HG03139 (cell line): ENCODE results near the gene RAB11FIP4.
"Not testable (repeated sequence)": the region's sequence is repeated elsewhere in the genome, so short reads cannot be mapped to it uniquely, and the experiment has no call there.

Experiments
- ATAC-seq: cut with Tn5 transposase; IDR thresholded peaks from one replicate; pipeline ENCODE4 v1.9.1; 2021; ENCODE audit not compliant: unreplicated experiment

The RAB11FIP4 gene

GRCh38 chr17:31391496-31391949, at the start of gene RAB11FIP4:
Gene RAB11FIP4, plus strand, starts transcription at chr17:31391675. Its CDS starts 178 bp downstream, at chr17:31391853.
- no peak for ATAC-seq

GRCh38 chr17:31345191-31345747, 46.2 kb upstream of the RAB11FIP4 start:
- ATAC-seq, result not testable (repeated sequence)

GRCh38 chr17:31349454-31349853, 42.0 kb upstream of the RAB11FIP4 start:
- ATAC-seq, result no peak

- no peak for ATAC-seq
These were observed 35.5 kb upstream of the RAB11FIP4 start for GRCh38 chr17:31355935-31356334.

GRCh38 chr17:31357091-31357490, 34.4 kb upstream of the RAB11FIP4 start:
- ATAC-seq, result no peak

GRCh38 chr17:31357839-31358394, 33.6 kb upstream of the RAB11FIP4 start:
- ATAC-seq, result no peak

GRCh38 chr17:31364012-31364411, 27.5 kb upstream of the RAB11FIP4 start:
- ATAC-seq, result no peak

- ATAC-seq, result no peak
These were observed 25.4 kb upstream of the RAB11FIP4 start for GRCh38 chr17:31366088-31366487.

GRCh38 chr17:31369266-31369665, 22.2 kb upstream of the RAB11FIP4 start:
- no peak for ATAC-seq

- ATAC-seq, result no peak
These were observed 19.9 kb upstream of the RAB11FIP4 start for GRCh38 chr17:31371511-31372097.

GRCh38 chr17:31373150-31374093, 18.1 kb upstream of the RAB11FIP4 start:
- no peak for ATAC-seq

GRCh38 chr17:31374094-31374447, 17.4 kb upstream of the RAB11FIP4 start:
- no peak for ATAC-seq

GRCh38 chr17:31374503-31374902, 17.0 kb upstream of the RAB11FIP4 start:
- ATAC-seq, result no peak

GRCh38 chr17:31378638-31379037, 12.8 kb upstream of the RAB11FIP4 start:
- ATAC-seq, result no peak

GRCh38 chr17:31379597-31380205, 11.8 kb upstream of the RAB11FIP4 start:
- ATAC-seq, result no peak

GRCh38 chr17:31381165-31381668, 10.3 kb upstream of the RAB11FIP4 start:
- ATAC-seq, result no peak

GRCh38 chr17:31382668-31383275, 8.7 kb upstream of the RAB11FIP4 start:
- ATAC-seq, result not testable (repeated sequence)

GRCh38 chr17:31383488-31383887, 8.0 kb upstream of the RAB11FIP4 start:
- not testable (repeated sequence) for ATAC-seq

GRCh38 chr17:31385428-31386285, 5.8 kb upstream of the RAB11FIP4 start:
- ATAC-seq, result no peak
